BLaER1 treated with 17β-estradiol and CSF1 and Interleukin-3, amounts not matched to agents 10 nM and 100 nM (cell line): ENCODE data around the gene RBFOX2.

Source experiments
- H3K27ac ChIP-seq, 11 experiments: shearing (Covaris generic); formaldehyde crosslinking; 2 replicates each; pipeline ENCODE4 v1.8.1; 2022
- H3K27me3 ChIP-seq, 11 experiments: shearing (Covaris generic); formaldehyde crosslinking; 2 replicates each; pipeline ENCODE4 v1.8.1; 2022
- H3K36me3 ChIP-seq, 11 experiments: shearing (Covaris generic); formaldehyde crosslinking; 2 replicates each; pipeline ENCODE4 v1.8.1; 2022
- H3K4me1 ChIP-seq, 10 experiments: shearing (Covaris generic); formaldehyde crosslinking; 2 replicates each; pipeline ENCODE4 v1.8.1; 2022
- H3K4me2 ChIP-seq, 11 experiments: shearing (Covaris generic); formaldehyde crosslinking; 2 replicates each; pipeline ENCODE4 v1.8.1; 2022
- H3K4me3 ChIP-seq, 10 experiments: shearing (Covaris generic); formaldehyde crosslinking; 2 replicates each; pipeline ENCODE4 v1.8.1; 2022
- H3K9ac ChIP-seq, 11 experiments: shearing (Covaris generic); formaldehyde crosslinking; 2 replicates each; pipeline ENCODE4 v1.8.1; 2022
- H3K9me3 ChIP-seq, 11 experiments: shearing (Covaris generic); formaldehyde crosslinking; replicated peaks in 1 of 11; 2 replicates each; pipeline ENCODE4 v1.8.1; 2022
- H4K20me1 ChIP-seq, 11 experiments: shearing (Covaris generic); formaldehyde crosslinking; 2 replicates each; pipeline ENCODE4 v1.8.1; 2022
- Cebpa-rat ChIP-seq, 11 experiments: shearing (Covaris generic); IDR thresholded peaks; 2 replicates each; pipeline ENCODE4 v1.8.1; 2022

The RBFOX2 gene

DNA sequence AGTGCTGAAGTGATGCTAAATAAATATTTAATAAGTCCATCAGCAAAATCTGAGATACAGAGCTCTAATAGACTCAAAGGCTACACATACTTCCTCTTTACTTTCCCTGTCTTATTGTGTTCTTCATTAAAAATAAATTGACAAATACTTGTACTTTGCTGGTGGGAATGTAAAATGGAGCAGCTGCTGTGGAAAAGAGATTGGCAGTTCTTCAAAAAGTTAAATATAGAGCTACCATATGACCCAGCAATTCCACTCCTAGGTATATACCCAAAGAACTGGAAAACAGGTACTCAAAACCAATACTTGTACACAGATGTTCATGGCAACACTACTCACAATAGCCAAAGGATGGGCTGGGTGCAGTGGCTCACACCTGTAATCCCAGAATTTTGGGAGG is 76.0 kb downstream of the RBFOX2 start:
- H3K9ac ChIP-seq: no peak overlapping the region
- H3K4me2 ChIP-seq: no peak overlapping the region
- no peak for TF ChIP-seq Cebpa-rat (IDR thresholded peaks at IDR 0.05)
- H3K27ac ChIP-seq: no peak overlapping the region
- H3K27me3 ChIP-seq: no peaks in the 10 kb centered on the region
- no peaks in the 10 kb centered on the region for H3K36me3 ChIP-seq
- H3K4me1 ChIP-seq: no peaks in the 10 kb centered on the region
- no peaks in the 10 kb centered on the region for H3K9me3 ChIP-seq
- no peak overlapping the region for H3K4me3 ChIP-seq
- no peaks in the 10 kb centered on the region for H4K20me1 ChIP-seq

GRCh38 chr22:35950262-35950661 is 78.4 kb downstream of the RBFOX2 start:
- Histone ChIP-seq H3K4me3 (no peak overlapping the region), H3K36me3 (no peaks in the 10 kb centered on the region), H3K27me3 (no peaks in the 10 kb centered on the region), H3K4me1 (no peaks in the 10 kb centered on the region), H3K9me3 (no peaks in the 10 kb centered on the region), H3K9ac (no peak overlapping the region), H3K4me2 (no peak overlapping the region), H3K27ac (no peak overlapping the region), H4K20me1 (no peaks in the 10 kb centered on the region)
- no peak for TF ChIP-seq Cebpa-rat (IDR thresholded peaks at IDR 0.05)

DNA sequence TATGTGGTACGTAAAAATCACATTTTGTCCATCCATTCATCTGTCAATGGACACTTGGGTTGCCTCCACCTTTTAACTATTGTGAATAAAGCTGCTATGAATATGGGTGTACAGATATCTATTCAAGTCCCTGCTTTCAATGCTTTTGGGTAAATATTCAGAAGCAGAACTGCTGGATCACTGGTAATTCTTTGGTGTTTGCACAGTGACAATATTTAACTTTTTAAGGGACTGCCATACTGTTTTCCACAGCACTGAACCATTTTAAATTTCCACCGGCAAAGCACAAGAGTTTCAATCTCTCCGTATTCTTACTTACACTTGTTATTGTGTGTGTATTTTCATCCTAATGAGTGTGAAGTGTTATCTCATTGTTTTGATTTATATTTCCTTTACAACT is 79.4 kb downstream of the RBFOX2 start:
- H3K36me3 ChIP-seq: no peaks in the 10 kb centered on the region
- H3K9me3 ChIP-seq: no peaks in the 10 kb centered on the region
- no peak overlapping the region for H3K27ac ChIP-seq
- no peaks in the 10 kb centered on the region for H4K20me1 ChIP-seq
- no peaks in the 10 kb centered on the region for H3K27me3 ChIP-seq
- H3K4me2 ChIP-seq: no peak overlapping the region
- no peaks in the 10 kb centered on the region for H3K4me1 ChIP-seq
- H3K4me3 ChIP-seq: no peak overlapping the region
- TF ChIP-seq Cebpa-rat (IDR thresholded peaks at IDR 0.05): no peak
- H3K9ac ChIP-seq: no peak overlapping the region

- Histone ChIP-seq H3K27ac (no peak overlapping the region), H3K4me2 (no peak overlapping the region), H3K27me3 (no peaks in the 10 kb centered on the region), H3K9me3 (no peaks in the 10 kb centered on the region), H3K36me3 (no peaks in the 10 kb centered on the region), H3K9ac (no peak overlapping the region), H3K4me1 (no peaks in the 10 kb centered on the region), H3K4me3 (no peak overlapping the region), H4K20me1 (no peaks in the 10 kb centered on the region)
- TF ChIP-seq Cebpa-rat (IDR thresholded peaks at IDR 0.05): no peak
These were observed 80.7 kb downstream of the RBFOX2 start for GRCh38 chr22:35947794-35948425.

DNA sequence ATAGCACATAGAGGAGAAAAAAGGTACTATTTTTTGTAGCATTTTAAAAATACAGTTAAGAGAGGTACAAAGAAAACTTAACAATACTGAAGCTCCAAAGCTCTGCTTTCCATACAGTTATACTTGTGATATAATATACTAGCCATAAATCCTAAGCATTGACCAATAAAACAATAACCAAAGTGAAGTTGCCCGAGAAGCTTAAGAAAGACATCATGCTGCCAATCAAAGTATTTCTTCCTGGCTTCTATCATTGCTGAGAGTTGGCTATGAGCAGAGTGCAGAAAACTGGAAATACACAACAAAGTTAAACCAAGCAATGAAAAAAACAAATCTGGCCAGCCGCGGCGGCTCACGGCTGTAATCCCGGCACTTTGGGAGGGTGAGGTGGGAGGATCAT is 84.2 kb downstream of the RBFOX2 start:
- Histone ChIP-seq H3K4me3 (no peak overlapping the region), H3K36me3 (no peaks in the 10 kb centered on the region), H3K9ac (no peak overlapping the region), H3K4me1 (no peaks in the 10 kb centered on the region), H3K27me3 (no peaks in the 10 kb centered on the region), H4K20me1 (no peaks in the 10 kb centered on the region), H3K27ac (no peak overlapping the region), H3K9me3 (no peaks in the 10 kb centered on the region), H3K4me2 (no peak overlapping the region)
- TF ChIP-seq Cebpa-rat (IDR thresholded peaks at IDR 0.05): no peak

- no peak for TF ChIP-seq Cebpa-rat (IDR thresholded peaks at IDR 0.05)
- H3K27me3 ChIP-seq: no peaks in the 10 kb centered on the region
- H3K4me3 ChIP-seq: no peak overlapping the region
- H3K36me3 ChIP-seq: no peaks in the 10 kb centered on the region
- no peak overlapping the region for H3K4me2 ChIP-seq
- H4K20me1 ChIP-seq: no peaks in the 10 kb centered on the region
- no peak overlapping the region for H3K9ac ChIP-seq
- H3K4me1 ChIP-seq: no peaks in the 10 kb centered on the region
- H3K27ac ChIP-seq: no peak overlapping the region
- H3K9me3 ChIP-seq: no peaks in the 10 kb centered on the region
These were observed 88.5 kb downstream of the RBFOX2 start for GRCh38 chr22:35940166-35940565.

DNA sequence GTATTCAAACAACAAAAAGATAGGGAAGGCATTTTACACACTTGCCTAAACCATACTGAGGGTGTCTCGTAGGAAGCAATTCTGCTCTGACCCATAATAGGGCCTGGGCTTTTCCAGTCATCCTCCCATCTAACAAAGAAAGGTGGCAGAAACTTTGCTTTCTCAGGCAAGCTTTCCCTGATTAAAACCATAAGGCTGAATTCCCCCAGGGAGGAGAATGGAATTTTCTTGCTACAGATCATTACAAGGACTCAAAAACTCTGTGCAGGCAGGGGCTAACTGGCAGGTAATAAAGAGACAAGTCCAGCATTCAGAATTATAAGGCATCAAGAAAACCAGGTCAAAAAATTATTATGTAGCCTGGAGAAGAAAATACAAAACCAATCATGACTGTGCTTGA is 90.4 kb downstream of the RBFOX2 start:
- no peak overlapping the region for H3K4me3 ChIP-seq
- H3K4me1 ChIP-seq: no peaks in the 10 kb centered on the region
- H3K9me3 ChIP-seq: no peaks in the 10 kb centered on the region
- H3K36me3 ChIP-seq: no peaks in the 10 kb centered on the region
- TF ChIP-seq Cebpa-rat (IDR thresholded peaks at IDR 0.05): no peak
- no peak overlapping the region for H3K4me2 ChIP-seq
- no peaks in the 10 kb centered on the region for H3K27me3 ChIP-seq
- no peak overlapping the region for H3K27ac ChIP-seq
- H4K20me1 ChIP-seq: no peaks in the 10 kb centered on the region
- H3K9ac ChIP-seq: no peak overlapping the region

DNA sequence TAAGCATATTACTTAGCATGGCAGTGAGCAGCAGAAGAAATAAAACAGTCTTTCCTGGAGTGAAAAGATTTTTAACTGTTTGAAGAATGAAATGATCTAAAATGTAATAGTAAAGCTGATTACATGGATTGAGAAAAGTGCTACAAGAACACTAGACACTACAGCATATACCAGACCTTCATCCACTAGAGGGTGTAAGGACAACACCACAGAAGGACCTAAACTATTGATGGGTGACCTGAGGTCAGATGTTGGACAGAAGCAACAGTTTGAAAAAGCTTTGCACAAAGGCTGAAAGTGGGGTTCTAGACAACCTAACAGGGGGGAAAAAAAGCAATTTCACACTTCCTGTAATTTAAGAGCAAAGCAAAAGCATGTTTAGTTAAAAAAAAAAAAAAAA is 97.7 kb downstream of the RBFOX2 start:
- H3K4me2 ChIP-seq: no peak overlapping the region
- no peaks in the 10 kb centered on the region for H3K9me3 ChIP-seq
- no peak overlapping the region for H3K27ac ChIP-seq
- no peaks in the 10 kb centered on the region for H3K36me3 ChIP-seq
- no peak overlapping the region for H3K4me3 ChIP-seq
- H3K27me3 ChIP-seq: no peaks in the 10 kb centered on the region
- no peak for TF ChIP-seq Cebpa-rat (IDR thresholded peaks at IDR 0.05)
- no peak overlapping the region for H3K9ac ChIP-seq
- H3K4me1 ChIP-seq: no peaks in the 10 kb centered on the region
- H4K20me1 ChIP-seq: no peaks in the 10 kb centered on the region

GRCh38 chr22:35928285-35928798 is 100.3 kb downstream of the RBFOX2 start:
- Histone ChIP-seq H3K9me3 (no peaks in the 10 kb centered on the region), H3K9ac (no peak overlapping the region), H3K4me1 (no peaks in the 10 kb centered on the region), H3K36me3 (no peaks in the 10 kb centered on the region), H3K27me3 (no peaks in the 10 kb centered on the region), H3K4me2 (no peak overlapping the region), H3K4me3 (no peak overlapping the region), H3K27ac (no peak overlapping the region), H4K20me1 (no peaks in the 10 kb centered on the region)
- no peak for TF ChIP-seq Cebpa-rat (IDR thresholded peaks at IDR 0.05)

- Histone ChIP-seq H3K4me1 (peaks cover 0 to 16% (median 9%) of the 10 kb centered on the region in 10 experiments; a peak in 12 of 20 replicates), H3K4me2 (no peak overlapping the region)
These were observed 105.6 kb downstream of the RBFOX2 start for GRCh38 chr22:35923026-35923425.

More at GRCh38 chr22:35923026-35923425, 105.6 kb downstream of the RBFOX2 start:
- no peak for TF ChIP-seq Cebpa-rat (IDR thresholded peaks at IDR 0.05)
- Histone ChIP-seq H3K9ac (no peak overlapping the region), H3K36me3 (no peaks in the 10 kb centered on the region), H3K27me3 (no peaks in the 10 kb centered on the region), H3K27ac (no peak overlapping the region), H3K9me3 (no peaks in the 10 kb centered on the region), H3K4me3 (no peak overlapping the region), H4K20me1 (no peaks in the 10 kb centered on the region)
